Neutrophil (primary cell): Measurements from ENCODE around the gene OAS3.

Experiments
- H3K27ac ChIP-seq: fragments of 200-600 bp; sonication (generic); 2 replicates; pipeline ENCODE4 v1.5.1; 2016; ENCODE audit warnings: mild to moderate bottlenecking, moderate library complexity
- H3K27me3 ChIP-seq: fragments of 200-600 bp; sonication (generic); 2 replicates; pipeline ENCODE4 v1.6.0; 2016; ENCODE audit warnings: mild to moderate bottlenecking
- H3K36me3 ChIP-seq: fragments of 200-600 bp; sonication (generic); 2 replicates; pipeline ENCODE4 v1.5.1; 2017
- H3K4me1 ChIP-seq, 2 experiments: fragments of 200-600 bp in 1 of 2; sonication (generic) in 1 of 2; 1 replicate in 1 of 2; 2 replicates in 1 of 2; pipeline versions ENCODE4 v1.5.1 to v1.6.1; 2013 to 2016; ENCODE audit warnings: low read depth in 1 of 2, low read length in 1 of 2, mild to moderate bottlenecking in 1 of 2, moderate library complexity in 1 of 2; ENCODE audit not compliant: control insufficient read depth in 1 of 2, insufficient read depth in 1 of 2
- H3K4me3 ChIP-seq, 2 experiments: fragments of 200-600 bp in 1 of 2; sonication (generic) in 1 of 2; 1 replicate in 1 of 2; 2 replicates in 1 of 2; pipeline ENCODE4 v1.5.1; 2013 to 2016; ENCODE audit warnings: low read depth in 1 of 2, low read length in 1 of 2, mild to moderate bottlenecking in 1 of 2, moderate library complexity in 1 of 2
- H3K9me3 ChIP-seq: fragments of 200-600 bp; sonication (generic); 2 replicates; pipeline ENCODE4 v1.5.1; 2016
- CTCF ChIP-seq: fragments of 200-600 bp; sonication (generic); IDR thresholded peaks from 2 replicates; pipeline ENCODE4 v1.5.1; 2016; ENCODE audit warnings: antibody characterized with exemption

OAS3 gene

DNA sequence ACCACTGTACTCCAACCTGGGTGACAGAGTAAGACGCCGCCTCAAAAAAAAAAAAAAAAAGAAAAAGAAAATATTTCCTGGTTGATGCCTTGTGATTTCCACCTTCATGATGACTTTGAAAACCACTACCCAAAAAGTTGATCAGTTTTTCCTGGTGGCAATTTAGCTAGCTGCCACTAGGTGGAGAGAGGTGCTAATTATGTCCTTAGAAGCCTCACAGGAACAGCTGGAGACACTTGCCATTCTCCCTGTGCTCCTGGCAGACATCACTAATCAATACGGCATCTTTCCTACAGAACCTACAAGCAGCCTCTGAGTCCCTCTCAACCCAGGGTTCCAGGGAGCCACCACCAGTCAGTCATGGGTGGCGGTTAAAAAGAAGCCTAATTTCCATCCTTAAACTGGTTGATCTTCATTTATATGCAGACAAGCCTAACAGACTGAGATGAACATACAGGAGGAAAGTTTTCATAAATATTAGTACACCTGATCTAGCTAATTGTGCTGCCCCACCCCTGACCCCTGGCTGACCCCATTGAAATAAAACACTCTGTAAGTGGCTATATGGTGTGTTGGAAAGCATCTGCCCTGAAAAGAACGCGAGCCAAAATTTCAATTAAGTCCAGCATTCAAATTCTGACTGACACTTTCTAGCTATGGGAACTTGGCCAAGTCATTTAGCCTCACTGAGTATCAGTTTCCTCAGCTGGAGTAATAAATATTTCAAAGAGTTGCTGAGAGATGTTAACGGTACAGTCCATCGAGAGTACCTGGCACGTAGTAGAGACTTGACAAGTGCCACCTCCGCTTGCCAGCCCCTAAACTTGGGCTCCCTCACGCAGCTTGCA is 37.8 kb upstream of the OAS3 start:
- Histone ChIP-seq H3K27ac (no peak overlapping the region), H3K36me3 (no peaks in the 10 kb centered on the region), H3K27me3 (peaks cover 20% of the 10 kb centered on the region), H3K4me1 (peaks cover 0 to 4% of the 10 kb centered on the region in 2 experiments), H3K9me3 (no peaks in the 10 kb centered on the region), H3K4me3 (no peak overlapping the region)
- no peak for TF ChIP-seq CTCF

- Histone ChIP-seq H3K27me3 (peaks cover 18% of the 10 kb centered on the region), H3K4me1 (peaks cover 0 to 4% of the 10 kb centered on the region in 2 experiments), H3K4me3 (no peak overlapping the region), H3K36me3 (no peaks in the 10 kb centered on the region), H3K9me3 (no peaks in the 10 kb centered on the region), H3K27ac (no peak overlapping the region)
- no peak for TF ChIP-seq CTCF
Observed at GRCh38 chr12:112901271-112901670, 37.0 kb upstream of the OAS3 start.

DNA sequence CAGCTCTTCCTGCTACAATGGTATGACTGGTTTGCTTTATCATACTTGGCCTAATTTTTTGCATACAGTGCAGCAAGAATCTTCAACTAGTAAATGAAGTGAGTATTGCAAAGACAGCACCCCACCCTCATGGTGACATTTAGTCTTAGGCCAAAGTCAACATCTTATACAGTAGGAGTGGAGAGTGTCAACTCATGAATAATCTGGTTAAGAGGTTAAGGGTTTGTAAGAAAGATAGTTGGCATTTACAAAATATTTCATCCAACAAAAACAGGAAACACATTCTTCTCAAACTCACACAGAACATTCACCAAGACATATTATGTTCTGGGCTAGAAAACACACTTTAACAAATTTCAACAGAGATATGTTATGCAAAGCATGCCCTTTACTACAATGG is 33.7 kb upstream of the OAS3 start:
- H3K36me3 ChIP-seq, result no peaks in the 10 kb centered on the region
- no peak overlapping the region for H3K4me3 ChIP-seq
- TF ChIP-seq CTCF, result no peak
- H3K27me3 ChIP-seq, result no peaks in the 10 kb centered on the region
- no peaks in the 10 kb centered on the region for H3K9me3 ChIP-seq
- H3K27ac ChIP-seq, result no peak overlapping the region
- H3K4me1 ChIP-seq, result peaks cover 5 to 21% of the 10 kb centered on the region in 2 experiments

- Histone ChIP-seq H3K36me3 (no peaks in the 10 kb centered on the region), H3K27me3 (no peaks in the 10 kb centered on the region), H3K9me3 (no peaks in the 10 kb centered on the region), H3K4me3 (no peak overlapping the region), H3K27ac (no peak overlapping the region), H3K4me1 (peaks cover 5 to 21% of the 10 kb centered on the region in 2 experiments)
- TF ChIP-seq CTCF, result no peak
Observed at GRCh38 chr12:112905451-112906089, 32.7 kb upstream of the OAS3 start.

- H3K4me1 ChIP-seq, result peaks cover 5 to 21% of the 10 kb centered on the region in 2 experiments
- TF ChIP-seq CTCF, result no peak
- no peaks in the 10 kb centered on the region for H3K27me3 ChIP-seq
- peak within 1 kb of the TSS; percentile 8 to 39 for H3K4me3 ChIP-seq
- H3K36me3 ChIP-seq, result no peaks in the 10 kb centered on the region
- H3K27ac ChIP-seq, result peak within 1 kb of the TSS; percentile 34
- H3K9me3 ChIP-seq, result no peaks in the 10 kb centered on the region
Observed at GRCh38 chr12:112906712-112907414, 31.4 kb upstream of the OAS3 start, which contains the start of gene OAS1. Gene OAS1 (plus strand): TSS chr12:112906962. CDS start chr12:112907040, 78 bp downstream.
